GM12864 (cell line): ENCODE data around the gene PAFAH1B2.

Experiments used
- DNase-seq: peaks from one replicate; pipeline ENCODE4 v3.0.0-alpha.2; 2011; ENCODE audit warnings: low read depth
- H3K4me3 ChIP-seq: 2 replicates; pipeline ENCODE4 v1.5.1; 2011; ENCODE audit warnings: mild to moderate bottlenecking, low read depth, low read length, control low read depth
- TF ChIP-seq, protein P1 (sequence below): IDR thresholded peaks from 2 replicates; pipeline ENCODE4 v1.5.1; 2011; ENCODE audit warnings: low read depth, mild to moderate bottlenecking, moderate library complexity, low read length, control low read depth, inconsistent platforms; ENCODE audit errors: missing control alignments

The PAFAH1B2 gene

DNA sequence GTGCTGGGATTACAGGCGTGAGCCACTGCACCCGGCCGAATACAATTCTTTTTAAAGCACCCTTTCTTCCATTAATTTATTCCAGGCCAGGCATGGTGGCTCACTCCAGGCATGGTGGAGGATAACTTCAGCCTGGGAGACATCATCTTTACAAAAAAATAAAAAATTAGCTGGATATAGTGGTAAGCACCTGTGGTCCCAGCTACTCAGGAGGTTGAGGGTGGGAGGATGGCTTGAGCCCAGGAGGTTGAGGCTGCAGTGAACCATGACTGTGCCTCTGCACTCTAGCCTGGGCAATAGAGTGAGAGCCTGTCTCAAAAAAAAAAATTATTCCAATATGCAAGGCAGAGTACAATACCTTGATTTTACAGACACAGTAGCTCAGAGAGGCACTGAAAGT is 66.5 kb downstream of the PAFAH1B2 start:
- TF ChIP-seq, protein P1, sequence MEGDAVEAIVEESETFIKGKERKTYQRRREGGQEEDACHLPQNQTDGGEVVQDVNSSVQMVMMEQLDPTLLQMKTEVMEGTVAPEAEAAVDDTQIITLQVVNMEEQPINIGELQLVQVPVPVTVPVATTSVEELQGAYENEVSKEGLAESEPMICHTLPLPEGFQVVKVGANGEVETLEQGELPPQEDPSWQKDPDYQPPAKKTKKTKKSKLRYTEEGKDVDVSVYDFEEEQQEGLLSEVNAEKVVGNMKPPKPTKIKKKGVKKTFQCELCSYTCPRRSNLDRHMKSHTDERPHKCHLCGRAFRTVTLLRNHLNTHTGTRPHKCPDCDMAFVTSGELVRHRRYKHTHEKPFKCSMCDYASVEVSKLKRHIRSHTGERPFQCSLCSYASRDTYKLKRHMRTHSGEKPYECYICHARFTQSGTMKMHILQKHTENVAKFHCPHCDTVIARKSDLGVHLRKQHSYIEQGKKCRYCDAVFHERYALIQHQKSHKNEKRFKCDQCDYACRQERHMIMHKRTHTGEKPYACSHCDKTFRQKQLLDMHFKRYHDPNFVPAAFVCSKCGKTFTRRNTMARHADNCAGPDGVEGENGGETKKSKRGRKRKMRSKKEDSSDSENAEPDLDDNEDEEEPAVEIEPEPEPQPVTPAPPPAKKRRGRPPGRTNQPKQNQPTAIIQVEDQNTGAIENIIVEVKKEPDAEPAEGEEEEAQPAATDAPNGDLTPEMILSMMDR: no peak
- no peak overlapping the region for H3K4me3 ChIP-seq
- DNase-seq: no peak

DNA sequence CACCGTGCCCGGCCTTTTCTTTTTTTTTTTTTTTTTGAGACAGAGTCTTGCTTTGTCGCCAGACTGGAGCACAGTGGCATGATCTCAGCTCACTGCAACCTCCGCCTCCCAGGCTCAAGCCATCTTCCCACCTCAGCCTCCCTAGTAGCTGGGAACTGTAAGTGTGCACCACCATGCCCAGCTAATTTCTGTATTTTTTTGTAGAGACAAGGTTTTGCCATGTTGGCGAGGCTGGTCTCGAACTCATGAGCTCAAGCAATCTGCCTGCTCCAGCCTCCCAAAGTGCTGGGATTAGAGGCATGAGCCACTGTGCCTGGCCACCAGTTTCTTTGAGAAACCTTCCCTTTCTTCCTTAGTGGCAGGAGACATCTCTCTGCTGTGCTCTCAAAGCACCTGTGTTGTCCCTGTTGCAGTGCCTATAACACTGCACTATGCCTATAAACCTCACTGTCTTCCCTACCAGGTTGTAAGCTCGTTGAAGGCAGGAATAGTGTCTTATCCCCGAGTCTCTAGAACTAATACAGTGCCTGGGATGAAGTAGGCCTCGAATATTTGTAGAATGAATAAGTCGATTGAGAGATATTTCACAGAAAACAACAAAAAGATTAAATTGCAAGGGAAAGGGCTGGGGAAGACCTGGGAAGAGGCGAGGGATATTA is 68.7 kb downstream of the PAFAH1B2 start:
- no peak for DNase-seq
- H3K4me3 ChIP-seq: no peak overlapping the region
- TF ChIP-seq, protein P1: no peak

DNA sequence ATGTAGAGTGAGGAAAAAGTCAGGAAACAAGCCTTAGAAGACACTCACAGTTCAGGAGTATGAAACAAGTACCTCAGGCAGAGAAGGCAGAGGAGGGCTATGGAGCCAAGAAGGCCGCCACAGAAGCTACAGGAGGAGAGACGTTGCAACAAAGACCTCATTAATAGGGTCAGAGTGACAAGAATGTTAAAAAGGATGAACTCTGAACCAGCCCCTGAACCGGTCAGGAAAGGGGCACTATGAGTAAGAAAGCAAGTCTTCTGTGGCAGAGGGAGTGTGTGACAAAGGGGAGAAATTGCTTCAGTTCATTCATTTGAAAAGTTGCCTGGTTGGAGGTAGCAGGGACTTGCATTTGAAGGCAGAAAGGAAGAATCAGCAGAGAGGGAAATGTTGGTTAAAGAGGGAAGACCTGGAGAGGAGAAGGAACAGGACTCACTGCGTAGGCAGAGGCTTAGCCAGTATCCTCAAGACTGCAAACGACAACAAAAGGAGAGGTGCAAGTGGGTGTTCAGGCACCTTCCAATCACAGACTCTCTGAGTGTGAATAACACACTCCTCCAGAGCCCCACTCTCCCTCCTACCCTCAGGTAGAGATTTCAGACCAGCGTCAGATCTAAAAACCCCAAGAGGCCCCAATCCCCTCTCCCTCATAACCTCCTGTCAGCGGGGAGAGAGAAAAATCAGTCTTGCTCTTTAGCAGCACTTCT is 70.5 kb downstream of the PAFAH1B2 start:
- no peak for DNase-seq
- TF ChIP-seq, protein P1: no peak
- no peak overlapping the region for H3K4me3 ChIP-seq

DNA sequence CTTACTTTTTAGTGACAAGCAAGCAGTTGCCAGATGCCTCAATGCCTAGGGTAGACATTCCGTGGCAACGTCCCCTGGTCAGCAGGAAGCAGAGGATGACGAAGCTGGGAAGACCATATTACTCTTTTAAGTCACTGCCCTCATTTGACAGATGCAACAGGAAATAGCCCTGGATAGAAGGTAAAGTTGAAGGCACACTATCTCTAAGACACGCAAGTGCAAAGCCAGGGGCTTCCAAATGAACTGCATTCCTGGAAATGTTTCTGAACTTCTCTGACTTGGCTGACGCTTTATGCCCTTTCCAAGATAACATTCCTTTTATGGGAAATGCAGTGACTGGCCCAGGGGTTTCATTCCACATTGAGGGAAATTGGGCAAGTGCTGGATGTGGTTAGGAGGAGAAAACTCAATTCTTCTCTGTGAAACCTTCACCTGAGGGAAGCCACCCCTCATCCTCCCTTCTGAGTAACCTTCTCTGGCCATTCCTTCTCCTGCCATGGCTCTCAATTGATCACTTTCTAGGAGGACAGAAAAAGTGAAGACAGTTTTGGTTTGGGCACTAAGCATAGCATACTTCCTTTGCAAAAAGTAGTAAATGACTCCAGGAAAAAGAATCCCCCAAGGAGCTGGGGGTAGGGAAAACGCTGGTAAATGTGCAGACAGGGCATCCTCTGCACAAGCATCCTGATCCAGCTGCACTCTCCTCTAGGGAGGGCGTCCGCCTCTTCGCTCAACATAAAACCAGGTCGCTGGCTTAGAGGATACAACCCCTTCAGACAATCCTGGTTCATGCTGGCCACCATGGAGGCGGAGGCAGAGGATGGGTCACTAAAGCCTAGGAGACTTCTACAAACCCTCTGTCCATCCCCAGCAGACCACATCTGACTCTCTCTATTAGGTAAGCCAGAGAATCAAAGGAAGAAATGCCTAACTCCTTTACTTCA is 73.3 kb downstream of the PAFAH1B2 start:
- H3K4me3 ChIP-seq: no peak overlapping the region
- DNase-seq: no peak
- TF ChIP-seq, protein P1: no peak

DNA sequence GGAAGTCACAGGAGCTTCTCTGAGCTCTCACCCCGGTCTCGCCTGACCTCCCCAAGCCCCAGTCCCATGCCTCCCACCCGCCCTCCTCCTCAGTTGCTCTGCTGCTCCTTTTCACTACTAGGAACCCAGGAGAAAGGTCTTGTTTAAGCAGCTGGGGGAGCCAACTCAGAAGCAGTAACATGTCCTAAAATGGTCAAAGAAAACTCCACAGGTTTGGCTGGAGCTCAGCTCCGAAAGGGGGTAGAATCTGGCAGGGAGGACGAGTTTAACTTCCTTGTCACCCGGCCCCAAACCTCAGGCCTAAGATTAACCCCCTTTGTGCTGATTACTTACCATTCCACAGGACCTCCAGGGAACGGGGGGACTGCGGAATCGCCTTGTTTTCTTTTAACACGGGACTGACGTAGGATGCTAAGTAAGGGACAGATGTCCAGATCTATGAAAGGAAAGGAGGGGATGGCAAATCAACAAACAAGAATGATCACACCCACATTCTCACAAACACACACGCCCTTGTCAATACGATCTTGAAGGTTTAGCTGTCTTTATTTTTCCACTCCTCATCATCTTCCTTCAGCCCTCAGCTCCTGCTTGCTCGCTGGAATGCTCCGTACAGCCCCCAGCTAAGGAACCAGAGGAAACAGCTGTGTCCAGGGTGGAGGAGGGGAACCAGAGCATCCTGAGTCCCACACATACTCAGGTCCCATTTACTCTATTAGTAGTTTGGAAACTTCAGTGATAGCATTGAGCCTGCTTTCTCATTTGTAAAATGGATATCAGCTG is 74.2 kb downstream of the PAFAH1B2 start:
- TF ChIP-seq, protein P1: no peak
- no peak overlapping the region for H3K4me3 ChIP-seq
- DNase-seq: no peak

DNA sequence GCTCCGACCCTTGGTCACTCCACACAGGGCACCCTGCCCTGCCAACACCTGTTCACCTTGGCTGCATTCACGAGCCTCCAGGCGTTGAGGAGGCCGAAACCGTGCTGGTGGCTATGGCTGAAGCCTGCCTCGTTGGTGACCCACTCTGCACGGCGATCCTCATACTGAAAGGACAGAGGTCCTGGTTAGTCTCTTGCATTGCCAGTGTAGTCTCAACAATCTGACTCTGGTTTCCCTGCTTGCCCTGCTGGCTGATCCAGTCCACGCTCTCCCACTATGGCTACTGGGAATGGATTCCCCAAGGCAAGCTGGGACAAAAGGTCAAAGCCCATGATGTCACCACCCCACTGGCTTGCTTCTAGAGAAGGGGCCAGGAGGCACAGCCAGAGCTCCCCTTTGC is 74.9 kb downstream of the PAFAH1B2 start:
- no peak overlapping the region for H3K4me3 ChIP-seq
- DNase-seq: no peak
- TF ChIP-seq, protein P1: no peak
